Measurements from ENCODE around the gene RPP14. TPM values are rescaled to one million over a fixed set of nuclear protein-coding genes. Genes with fewer than 3 reads are reported as not detected.
"Not testable (repeated sequence)": the region's sequence is repeated elsewhere in the genome, so short reads cannot be mapped to it uniquely, and the experiment has no call there.

Gene RPP14
- total RNA-seq, 1 donor from 2014 or later: 17.7 TPM

GRCh38 chr3:58334013-58334321 lies 27.9 kb downstream of the RPP14 start:
- no peak for TF ChIP-seq CTCF (IDR thresholded peaks at IDR 0.05)
- peaks cover 62% of the 10 kb centered on the region for H3K4me1 Mint-ChIP-seq
- ATAC-seq (ENCODE audit: low read depth) (no peak), DNase-seq (no peak)
- ChIA-PET CTCF (interaction anchor here (0.8 to 10.2 kb wide), 18 partner anchors 12 to 159 kb away, joined by 3 to 125 read pairs (median 5); partner anchors contain the start of genes HTD2 and RPP14), POLR2A (interaction anchor here (0.7 to 15.4 kb wide), 16 partner anchors 9 to 157 kb away, joined by 3 to 565 read pairs (median 6); partner anchors contain the start of genes HTD2, KCTD6 and RPP14)
- H3K9me3 Mint-ChIP-seq: no peaks in the 10 kb centered on the region
- H3K27me3 Mint-ChIP-seq: no peaks in the 10 kb centered on the region
- H3K4me3 Mint-ChIP-seq: peak overlapping the region; percentile 100
- intact Hi-C loops (cut with micrococcal nuclease): loop anchor here (2.0 to 5.0 kb wide), 2 partner anchors 33 to 51 kb away; no protein-coding TSS in a partner anchor
- peak overlapping the region; percentile 99 for H3K27ac Mint-ChIP-seq
- peaks cover 24% of the 10 kb centered on the region for H3K36me3 Mint-ChIP-seq (ENCODE audit: low read depth)

GRCh38 chr3:58334506-58334884 lies 28.4 kb downstream of the RPP14 start:
- DNase-seq (no peak), ATAC-seq (ENCODE audit: low read depth) (no peak)
- intact Hi-C loops (cut with micrococcal nuclease): loop anchor here (2.0 to 5.0 kb wide), 2 partner anchors 33 to 50 kb away; no protein-coding TSS in a partner anchor
- CTCF ChIA-PET: interaction anchor here (0.8 to 10.2 kb wide), 17 partner anchors 8 to 159 kb away, joined by 3 to 125 read pairs (median 5); partner anchors contain the start of genes HTD2, PDHB and RPP14
- POLR2A ChIA-PET: interaction anchor here (0.7 to 15.4 kb wide), 18 partner anchors 9 to 157 kb away, joined by 3 to 565 read pairs (median 6); partner anchors contain the start of genes HTD2, KCTD6 and RPP14
- Mint-ChIP-seq H3K27me3 (no peaks in the 10 kb centered on the region), H3K4me1 (peaks cover 67% of the 10 kb centered on the region), H3K9me3 (no peaks in the 10 kb centered on the region), H3K4me3 (peak overlapping the region; percentile 100), H3K36me3 (ENCODE audit: low read depth) (peaks cover 29% of the 10 kb centered on the region), H3K27ac (peak overlapping the region; percentile 99)
- no peak for TF ChIP-seq CTCF (IDR thresholded peaks at IDR 0.05)

- CTCF ChIA-PET: interaction anchor here (1.1 to 10.2 kb wide), 9 partner anchors 14 to 148 kb away, joined by 3 to 125 read pairs (median 4); partner anchors contain the start of genes HTD2, PDHB and RPP14
- POLR2A ChIA-PET: interaction anchor here (0.6 to 15.4 kb wide), 10 partner anchors 9 to 150 kb away, joined by 3 to 565 read pairs (median 5); partner anchors contain the start of genes HTD2 and RPP14
- Mint-ChIP-seq H3K4me1 (peaks cover 73% of the 10 kb centered on the region), H3K9me3 (no peaks in the 10 kb centered on the region), H3K4me3 (peak overlapping the region; percentile 100), H3K27me3 (no peaks in the 10 kb centered on the region), H3K27ac (peak overlapping the region; percentile 99), H3K36me3 (ENCODE audit: low read depth) (peaks cover 29% of the 10 kb centered on the region)
- ATAC-seq (ENCODE audit: low read depth) (no peak), DNase-seq (no peak)
- no peak for TF ChIP-seq CTCF (IDR thresholded peaks at IDR 0.05)
- intact Hi-C loops (cut with micrococcal nuclease): loop anchor here (1.0 to 2.0 kb wide), 2 partner anchors 20 to 49 kb away; no protein-coding TSS in a partner anchor
Measured at GRCh38 chr3:58335652-58335947, 29.6 kb downstream of the RPP14 start.

GRCh38 chr3:58336135-58336882 lies 30.3 kb downstream of the RPP14 start:
- Mint-ChIP-seq H3K9me3 (no peaks in the 10 kb centered on the region), H3K27ac (peak overlapping the region; percentile 99), H3K36me3 (ENCODE audit: low read depth) (peaks cover 31% of the 10 kb centered on the region), H3K27me3 (no peaks in the 10 kb centered on the region), H3K4me3 (peak overlapping the region; percentile 45), H3K4me1 (peaks cover 80% of the 10 kb centered on the region)
- intact Hi-C loops (cut with micrococcal nuclease): no loop called here
- ChIA-PET CTCF (interaction anchor here (1.0 to 10.2 kb wide), 6 partner anchors 13 to 80 kb away, joined by 3 to 125 read pairs (median 8); partner anchors contain the start of genes HTD2 and RPP14), POLR2A (interaction anchor here (0.6 to 15.4 kb wide), 8 partner anchors 8 to 149 kb away, joined by 4 to 565 read pairs (median 6); no protein-coding TSS in a partner anchor)
- TF ChIP-seq CTCF (IDR thresholded peaks at IDR 0.05): no peak
- no peak for DNase-seq
- ATAC-seq (ENCODE audit: low read depth): no peak

- no peak for TF ChIP-seq CTCF (IDR thresholded peaks at IDR 0.05)
- Mint-ChIP-seq H3K4me1 (peaks cover 83% of the 10 kb centered on the region), H3K36me3 (ENCODE audit: low read depth) (peaks cover 35% of the 10 kb centered on the region), H3K27me3 (no peaks in the 10 kb centered on the region), H3K4me3 (no peak overlapping the region), H3K27ac (peak overlapping the region; percentile 99), H3K9me3 (no peaks in the 10 kb centered on the region)
- no peak for ATAC-seq (ENCODE audit: low read depth)
- POLR2A ChIA-PET: interaction anchor here (0.6 to 15.4 kb wide), 4 partner anchors 9 to 141 kb away, joined by 4 to 565 read pairs (median 9); no protein-coding TSS in a partner anchor
- intact Hi-C loops (cut with micrococcal nuclease): no loop called here
- DNase-seq: no peak
- CTCF ChIA-PET: interaction anchor here (1.0 to 10.2 kb wide), 4 partner anchors 12 to 78 kb away, joined by 4 to 125 read pairs (median 10); no protein-coding TSS in a partner anchor
Measured at GRCh38 chr3:58337190-58337589, 31.1 kb downstream of the RPP14 start.

GRCh38 chr3:58339146-58339545 lies 33.1 kb downstream of the RPP14 start:
- intact Hi-C loops (cut with micrococcal nuclease): loop anchor here (1.0 kb wide), 1 partner anchor 10 kb away; no protein-coding TSS in a partner anchor
- CTCF ChIA-PET: interaction anchor here (1.1 to 10.2 kb wide), 2 partner anchors 10 to 16 kb away, joined by 7 to 125 read pairs; no protein-coding TSS in a partner anchor
- not testable (repeated sequence) for H3K9me3 Mint-ChIP-seq, DNase-seq, H3K27me3 Mint-ChIP-seq
- Mint-ChIP-seq H3K27ac (peak overlapping the region; percentile 99), H3K36me3 (ENCODE audit: low read depth) (peaks cover 43% of the 10 kb centered on the region), H3K4me3 (peak overlapping the region; percentile 69), H3K4me1 (peaks cover 94% of the 10 kb centered on the region)
- POLR2A ChIA-PET: interaction anchor here (0.7 to 15.4 kb wide), 5 partner anchors 13 to 143 kb away, joined by 3 to 565 read pairs (median 4); no protein-coding TSS in a partner anchor
- peak; percentile 13 for ATAC-seq (ENCODE audit: low read depth)

Measured in activated B cell treated with CpG ODN at 0.5 μM for 24 hours (primary cell).